ENCODE results near the gene EPB41L4B. TPM values are rescaled to one million over a fixed set of nuclear protein-coding genes. Genes with fewer than 3 reads are reported as not detected.

EPB41L4B gene
- total and polyA plus RNA-seq, 2 of the 13 experiments (the other 11 are each of a cell fraction or from before 2014, with no cell fraction given) = 17.6 to 22.1 TPM

DNA sequence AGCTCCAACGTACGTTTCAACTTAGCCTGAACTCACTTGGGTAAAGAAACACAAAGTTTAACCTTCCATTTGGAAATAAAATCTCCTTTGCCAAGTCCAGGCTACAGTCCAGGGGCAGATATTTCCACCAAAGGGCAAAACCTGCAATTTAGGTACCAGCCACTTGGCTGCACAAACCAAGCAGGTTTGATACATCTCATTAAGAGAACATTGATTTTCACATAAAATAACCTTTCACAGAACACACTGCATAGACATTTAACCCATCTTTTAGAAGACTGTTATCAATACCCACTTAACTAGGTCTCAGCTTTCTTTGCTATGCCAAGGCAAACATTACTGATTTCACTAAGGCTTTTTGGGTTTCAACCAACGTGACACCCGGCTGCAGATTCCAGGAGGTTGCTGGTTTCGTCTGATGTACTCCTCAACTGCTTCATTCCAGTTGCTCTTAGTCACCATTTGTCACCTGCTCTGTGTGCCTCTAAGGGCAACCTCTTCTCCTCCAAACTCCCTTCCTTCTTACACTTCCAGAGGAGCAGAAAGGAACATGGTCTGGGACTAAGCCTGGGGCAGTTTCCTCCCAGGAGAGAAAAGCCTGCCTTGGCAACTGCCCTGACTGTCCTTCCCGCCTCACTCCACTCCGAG lies 67.1 kb downstream of the EPB41L4B start (continued):
- TF ChIP-seq, protein P1, sequence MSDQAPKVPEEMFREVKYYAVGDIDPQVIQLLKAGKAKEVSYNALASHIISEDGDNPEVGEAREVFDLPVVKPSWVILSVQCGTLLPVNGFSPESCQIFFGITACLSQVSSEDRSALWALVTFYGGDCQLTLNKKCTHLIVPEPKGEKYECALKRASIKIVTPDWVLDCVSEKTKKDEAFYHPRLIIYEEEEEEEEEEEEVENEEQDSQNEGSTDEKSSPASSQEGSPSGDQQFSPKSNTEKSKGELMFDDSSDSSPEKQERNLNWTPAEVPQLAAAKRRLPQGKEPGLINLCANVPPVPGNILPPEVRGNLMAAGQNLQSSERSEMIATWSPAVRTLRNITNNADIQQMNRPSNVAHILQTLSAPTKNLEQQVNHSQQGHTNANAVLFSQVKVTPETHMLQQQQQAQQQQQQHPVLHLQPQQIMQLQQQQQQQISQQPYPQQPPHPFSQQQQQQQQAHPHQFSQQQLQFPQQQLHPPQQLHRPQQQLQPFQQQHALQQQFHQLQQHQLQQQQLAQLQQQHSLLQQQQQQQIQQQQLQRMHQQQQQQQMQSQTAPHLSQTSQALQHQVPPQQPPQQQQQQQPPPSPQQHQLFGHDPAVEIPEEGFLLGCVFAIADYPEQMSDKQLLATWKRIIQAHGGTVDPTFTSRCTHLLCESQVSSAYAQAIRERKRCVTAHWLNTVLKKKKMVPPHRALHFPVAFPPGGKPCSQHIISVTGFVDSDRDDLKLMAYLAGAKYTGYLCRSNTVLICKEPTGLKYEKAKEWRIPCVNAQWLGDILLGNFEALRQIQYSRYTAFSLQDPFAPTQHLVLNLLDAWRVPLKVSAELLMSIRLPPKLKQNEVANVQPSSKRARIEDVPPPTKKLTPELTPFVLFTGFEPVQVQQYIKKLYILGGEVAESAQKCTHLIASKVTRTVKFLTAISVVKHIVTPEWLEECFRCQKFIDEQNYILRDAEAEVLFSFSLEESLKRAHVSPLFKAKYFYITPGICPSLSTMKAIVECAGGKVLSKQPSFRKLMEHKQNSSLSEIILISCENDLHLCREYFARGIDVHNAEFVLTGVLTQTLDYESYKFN (CRISPR knock-in tag; conservative IDR thresholded peaks at IDR 0.05) = no peak
- TF ChIP-seq NFE2L1 (CRISPR knock-in tag; IDR thresholded peaks at IDR 0.05; ENCODE audit: borderline replicate concordance) (no peak), ELF3 (CRISPR knock-in tag; IDR thresholded peaks at IDR 0.05) (no peak)
- TF ChIP-seq, protein P2, sequence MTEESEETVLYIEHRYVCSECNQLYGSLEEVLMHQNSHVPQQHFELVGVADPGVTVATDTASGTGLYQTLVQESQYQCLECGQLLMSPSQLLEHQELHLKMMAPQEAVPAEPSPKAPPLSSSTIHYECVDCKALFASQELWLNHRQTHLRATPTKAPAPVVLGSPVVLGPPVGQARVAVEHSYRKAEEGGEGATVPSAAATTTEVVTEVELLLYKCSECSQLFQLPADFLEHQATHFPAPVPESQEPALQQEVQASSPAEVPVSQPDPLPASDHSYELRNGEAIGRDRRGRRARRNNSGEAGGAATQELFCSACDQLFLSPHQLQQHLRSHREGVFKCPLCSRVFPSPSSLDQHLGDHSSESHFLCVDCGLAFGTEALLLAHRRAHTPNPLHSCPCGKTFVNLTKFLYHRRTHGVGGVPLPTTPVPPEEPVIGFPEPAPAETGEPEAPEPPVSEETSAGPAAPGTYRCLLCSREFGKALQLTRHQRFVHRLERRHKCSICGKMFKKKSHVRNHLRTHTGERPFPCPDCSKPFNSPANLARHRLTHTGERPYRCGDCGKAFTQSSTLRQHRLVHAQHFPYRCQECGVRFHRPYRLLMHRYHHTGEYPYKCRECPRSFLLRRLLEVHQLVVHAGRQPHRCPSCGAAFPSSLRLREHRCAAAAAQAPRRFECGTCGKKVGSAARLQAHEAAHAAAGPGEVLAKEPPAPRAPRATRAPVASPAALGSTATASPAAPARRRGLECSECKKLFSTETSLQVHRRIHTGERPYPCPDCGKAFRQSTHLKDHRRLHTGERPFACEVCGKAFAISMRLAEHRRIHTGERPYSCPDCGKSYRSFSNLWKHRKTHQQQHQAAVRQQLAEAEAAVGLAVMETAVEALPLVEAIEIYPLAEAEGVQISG (CRISPR knock-in tag; IDR thresholded peaks at IDR 0.05) = no peak

DNA sequence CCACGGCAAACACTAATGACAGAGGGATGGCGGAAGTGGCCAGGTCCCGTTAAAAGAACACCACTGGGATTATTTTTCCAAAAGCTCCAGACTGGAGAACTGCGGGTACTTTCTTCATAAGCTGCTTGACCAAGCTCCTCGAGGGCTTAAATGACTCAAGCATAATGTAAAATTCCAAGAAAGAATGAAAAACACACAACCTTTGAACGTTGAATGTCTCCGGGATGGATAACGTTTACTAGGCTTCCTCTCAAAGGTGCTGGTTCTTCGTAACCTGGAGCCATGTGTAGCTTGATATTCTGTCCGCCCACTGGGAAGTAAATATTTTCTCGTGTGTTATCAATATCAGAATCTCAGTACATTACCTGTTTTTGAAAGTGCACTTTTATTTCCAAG lies 67.6 kb downstream of the EPB41L4B start:
- Histone ChIP-seq H3K4me1 (ENCODE audit: insufficient read depth, low read length) (peaks cover 55% of the 10 kb centered on the region), H4K20me1 (ENCODE audit: insufficient read depth, low read length) (no peaks in the 10 kb centered on the region), H3K4me2 (ENCODE audit: low read depth, low read length) (no peak overlapping the region), H3K36me3 (replicated peaks in 1 of 2; ENCODE audit: control insufficient read depth in 1 of 2, insufficient read depth in 2 of 2, low read length in 2 of 2) (peaks cover 1 to 24% of the 10 kb centered on the region in 2 experiments), H3K27ac (ENCODE audit: extremely low read length, insufficient read depth, low read length) (no peak overlapping the region), H2AFZ (ENCODE audit: low read length) (no peak overlapping the region), H3K27me3 (ENCODE audit: control insufficient read depth in 1 of 2, insufficient read depth in 2 of 2, low read length in 2 of 2) (no peaks in the 10 kb centered on the region), H3K9me3 (ENCODE audit: low read length) (no peaks in the 10 kb centered on the region), H3K79me2 (ENCODE audit: insufficient read depth, low read length) (no peaks in the 10 kb centered on the region), H3K9ac (ENCODE audit: insufficient read depth, low read depth, low read length) (no peak overlapping the region), H3K4me3 (replicated peaks in 1 of 3; ENCODE audit: insufficient read depth in 1 of 3, low read depth in 2 of 3, low read length in 3 of 3) (no peak overlapping the region)
- DNase-seq (ENCODE audit: low spot score) (no peak), ATAC-seq (no peak), FAIRE-seq (no peak)
- no TSS peak for BruUV-seq (replicated peaks)
- ChIA-PET POLR2A (no interaction called here), CTCF (ENCODE audit: low intra/inter-chr PET ratio, low total read pairs) (no interaction called here)
- in situ Hi-C loops (cut with HindIII; ENCODE audit: extremely low pct_ligation_motif_present, low pct_unique_long_range_greater_than_20kb) = no loop called here
- 94% methylated on average over 11 of the region's 11 CpGs for WGBS (ENCODE audit: low lambda C conversion rate)
- intact Hi-C loops (cut with micrococcal nuclease; ENCODE audit: unreplicated experiment) = no loop called here
- TF ChIP-seq, protein P3, sequence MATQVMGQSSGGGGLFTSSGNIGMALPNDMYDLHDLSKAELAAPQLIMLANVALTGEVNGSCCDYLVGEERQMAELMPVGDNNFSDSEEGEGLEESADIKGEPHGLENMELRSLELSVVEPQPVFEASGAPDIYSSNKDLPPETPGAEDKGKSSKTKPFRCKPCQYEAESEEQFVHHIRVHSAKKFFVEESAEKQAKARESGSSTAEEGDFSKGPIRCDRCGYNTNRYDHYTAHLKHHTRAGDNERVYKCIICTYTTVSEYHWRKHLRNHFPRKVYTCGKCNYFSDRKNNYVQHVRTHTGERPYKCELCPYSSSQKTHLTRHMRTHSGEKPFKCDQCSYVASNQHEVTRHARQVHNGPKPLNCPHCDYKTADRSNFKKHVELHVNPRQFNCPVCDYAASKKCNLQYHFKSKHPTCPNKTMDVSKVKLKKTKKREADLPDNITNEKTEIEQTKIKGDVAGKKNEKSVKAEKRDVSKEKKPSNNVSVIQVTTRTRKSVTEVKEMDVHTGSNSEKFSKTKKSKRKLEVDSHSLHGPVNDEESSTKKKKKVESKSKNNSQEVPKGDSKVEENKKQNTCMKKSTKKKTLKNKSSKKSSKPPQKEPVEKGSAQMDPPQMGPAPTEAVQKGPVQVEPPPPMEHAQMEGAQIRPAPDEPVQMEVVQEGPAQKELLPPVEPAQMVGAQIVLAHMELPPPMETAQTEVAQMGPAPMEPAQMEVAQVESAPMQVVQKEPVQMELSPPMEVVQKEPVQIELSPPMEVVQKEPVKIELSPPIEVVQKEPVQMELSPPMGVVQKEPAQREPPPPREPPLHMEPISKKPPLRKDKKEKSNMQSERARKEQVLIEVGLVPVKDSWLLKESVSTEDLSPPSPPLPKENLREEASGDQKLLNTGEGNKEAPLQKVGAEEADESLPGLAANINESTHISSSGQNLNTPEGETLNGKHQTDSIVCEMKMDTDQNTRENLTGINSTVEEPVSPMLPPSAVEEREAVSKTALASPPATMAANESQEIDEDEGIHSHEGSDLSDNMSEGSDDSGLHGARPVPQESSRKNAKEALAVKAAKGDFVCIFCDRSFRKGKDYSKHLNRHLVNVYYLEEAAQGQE (IDR thresholded peaks at IDR 0.05; ENCODE audit: borderline replicate concordance in 1 of 2, low read depth in 1 of 2, low read length in 2 of 2) = no peak
- TF ChIP-seq PHF20 (CRISPR knock-in tag; IDR thresholded peaks at IDR 0.05) = no peak
- TF ChIP-seq, protein P4, sequence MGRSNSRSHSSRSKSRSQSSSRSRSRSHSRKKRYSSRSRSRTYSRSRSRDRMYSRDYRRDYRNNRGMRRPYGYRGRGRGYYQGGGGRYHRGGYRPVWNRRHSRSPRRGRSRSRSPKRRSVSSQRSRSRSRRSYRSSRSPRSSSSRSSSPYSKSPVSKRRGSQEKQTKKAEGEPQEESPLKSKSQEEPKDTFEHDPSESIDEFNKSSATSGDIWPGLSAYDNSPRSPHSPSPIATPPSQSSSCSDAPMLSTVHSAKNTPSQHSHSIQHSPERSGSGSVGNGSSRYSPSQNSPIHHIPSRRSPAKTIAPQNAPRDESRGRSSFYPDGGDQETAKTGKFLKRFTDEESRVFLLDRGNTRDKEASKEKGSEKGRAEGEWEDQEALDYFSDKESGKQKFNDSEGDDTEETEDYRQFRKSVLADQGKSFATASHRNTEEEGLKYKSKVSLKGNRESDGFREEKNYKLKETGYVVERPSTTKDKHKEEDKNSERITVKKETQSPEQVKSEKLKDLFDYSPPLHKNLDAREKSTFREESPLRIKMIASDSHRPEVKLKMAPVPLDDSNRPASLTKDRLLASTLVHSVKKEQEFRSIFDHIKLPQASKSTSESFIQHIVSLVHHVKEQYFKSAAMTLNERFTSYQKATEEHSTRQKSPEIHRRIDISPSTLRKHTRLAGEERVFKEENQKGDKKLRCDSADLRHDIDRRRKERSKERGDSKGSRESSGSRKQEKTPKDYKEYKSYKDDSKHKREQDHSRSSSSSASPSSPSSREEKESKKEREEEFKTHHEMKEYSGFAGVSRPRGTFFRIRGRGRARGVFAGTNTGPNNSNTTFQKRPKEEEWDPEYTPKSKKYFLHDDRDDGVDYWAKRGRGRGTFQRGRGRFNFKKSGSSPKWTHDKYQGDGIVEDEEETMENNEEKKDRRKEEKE (IDR thresholded peaks at IDR 0.05) = no peak
- no peak for TF ChIP-seq ZNF562 (CRISPR knock-in tag; IDR thresholded peaks at IDR 0.05; ENCODE audit: borderline replicate concordance)

Measured in HepG2 (cell line).